HG02623 (cell line): ENCODE measurements around the gene S1PR4.
"Not testable (repeated sequence)": the region's sequence is repeated elsewhere in the genome, so short reads cannot be mapped to it uniquely, and the experiment has no call there.

Experiments used
- ATAC-seq: cut with Tn5 transposase; IDR thresholded peaks from one replicate; pipeline ENCODE4 v1.9.1; 2021; ENCODE audit warnings: moderate library complexity; ENCODE audit not compliant: unreplicated experiment

The S1PR4 gene

GRCh38 chr19:3210347-3211017 lies 31.9 kb downstream of the S1PR4 start:
- no peak for ATAC-seq

GRCh38 chr19:3211191-3211590 lies 32.6 kb downstream of the S1PR4 start:
- ATAC-seq = no peak

- no peak for ATAC-seq
These were observed 34.6 kb downstream of the S1PR4 start for GRCh38 chr19:3213159-3213558.

- no peak for ATAC-seq
These were observed 38.3 kb downstream of the S1PR4 start for GRCh38 chr19:3216874-3217273.

- no peak for ATAC-seq
These were observed 42.0 kb downstream of the S1PR4 start for GRCh38 chr19:3220576-3220975.

- ATAC-seq = not testable (repeated sequence)
These were observed 43.0 kb downstream of the S1PR4 start for GRCh38 chr19:3221576-3221975.

GRCh38 chr19:3222709-3223108 lies 44.1 kb downstream of the S1PR4 start:
- ATAC-seq = no peak

- ATAC-seq = no peak
These were observed 46.0 kb downstream of the S1PR4 start, which contains the start of gene CELF5 for GRCh38 chr19:3224346-3225168. Gene CELF5 (plus strand): TSS chr19:3224661. CDS start chr19:3224740, 79 bp downstream.

GRCh38 chr19:3225169-3225485 lies 46.6 kb downstream of the S1PR4 start:
- no peak for ATAC-seq

GRCh38 chr19:3225677-3226093 lies 47.1 kb downstream of the S1PR4 start:
- no peak for ATAC-seq

- ATAC-seq = no peak
These were observed 48.6 kb downstream of the S1PR4 start for GRCh38 chr19:3227054-3227626.

- no peak for ATAC-seq
These were observed 50.8 kb downstream of the S1PR4 start for GRCh38 chr19:3229346-3229743.
